SK-N-SH treated with all-trans-retinoic acid at 6 μM for 48 hours (cell line): ENCODE data around the gene ARMC2.

Source experiments
- ATAC-seq: fragments of 200-7000 bp; cut with Tn5 transposase; 3 replicates; pipeline ENCODE4 v1.9.1; 2020; ENCODE audit warnings: mild to moderate bottlenecking, moderate library complexity
- ARNTL ChIP-seq: fragments of 450-650 bp; formaldehyde crosslinking; IDR thresholded peaks from 2 replicates; pipeline ENCODE4 v1.5.0; 2020; ENCODE audit warnings: low read depth, mild to moderate bottlenecking, moderate library complexity, borderline replicate concordance
- BACH2 ChIP-seq: fragments of 250-450 bp; sonication (Bioruptor Pico); IDR thresholded peaks from 2 replicates; pipeline ENCODE4 v1.9.0; 2021; ENCODE audit warnings: mild to moderate bottlenecking, borderline replicate concordance
- CREB5 ChIP-seq: fragments of 250-450 bp; sonication (Bioruptor Pico); IDR thresholded peaks from 2 replicates; pipeline ENCODE4 v1.5.1; 2020; ENCODE audit warnings: low read depth, mild to moderate bottlenecking, moderate library complexity
- CSDC2 ChIP-seq: fragments of 250-450 bp; sonication (Bioruptor Pico); IDR thresholded peaks from 2 replicates; pipeline ENCODE4 v1.5.0; 2020; ENCODE audit warnings: mild to moderate bottlenecking, moderate library complexity
- CSRNP3 ChIP-seq: fragments of 250-450 bp; sonication (Bioruptor Pico); IDR thresholded peaks from 2 replicates; pipeline ENCODE4 v1.5.1; 2021; ENCODE audit warnings: mild to moderate bottlenecking, moderate library complexity
- ESRRG ChIP-seq: fragments of 250-450 bp; sonication (Bioruptor Pico); IDR thresholded peaks from 2 replicates; pipeline ENCODE4 v1.6.1; 2021; ENCODE audit warnings: mild to moderate bottlenecking
- GLIS3 ChIP-seq: fragments of 250-450 bp; sonication (Bioruptor Pico); IDR thresholded peaks from 2 replicates; pipeline ENCODE4 v1.5.0; 2020; ENCODE audit warnings: mild to moderate bottlenecking, moderate library complexity
- ISL1 ChIP-seq: fragments of 250-450 bp; sonication (Bioruptor Pico); IDR thresholded peaks from 2 replicates; pipeline ENCODE4 v2.1.2; 2022; ENCODE audit warnings: mild to moderate bottlenecking, moderate library complexity
- OSR1 ChIP-seq: fragments of 250-450 bp; sonication (Bioruptor Pico); IDR thresholded peaks from 2 replicates; pipeline ENCODE4 v1.8.0; 2022; ENCODE audit warnings: moderate library complexity, mild to moderate bottlenecking, inconsistent platforms
- PATZ1 ChIP-seq: fragments of 250-450 bp; sonication (Bioruptor Pico); IDR thresholded peaks from 2 replicates; pipeline ENCODE4 v1.8.0; 2020; ENCODE audit warnings: mild to moderate bottlenecking, moderate library complexity, borderline replicate concordance
- POU6F1 ChIP-seq: fragments of 250-450 bp; sonication (Bioruptor Pico); IDR thresholded peaks from 2 replicates; pipeline ENCODE4 v1.8.0; 2021; ENCODE audit warnings: low read depth, mild to moderate bottlenecking, moderate library complexity, borderline replicate concordance
- PPARA ChIP-seq: fragments of 250-450 bp; sonication (Bioruptor Pico); IDR thresholded peaks from 2 replicates; pipeline ENCODE4 v1.5.0; 2020; ENCODE audit warnings: mild to moderate bottlenecking, borderline replicate concordance
- RARB ChIP-seq: fragments of 250-450 bp; sonication (Bioruptor Pico); IDR thresholded peaks from 2 replicates; pipeline ENCODE4 v1.8.0; 2021; ENCODE audit warnings: mild to moderate bottlenecking, moderate library complexity
- SNAI2 ChIP-seq: fragments of 250-450 bp; sonication (Bioruptor Pico); IDR thresholded peaks from 2 replicates; pipeline ENCODE4 v1.5.0; 2020; ENCODE audit warnings: mild to moderate bottlenecking, moderate library complexity
- TCF4 ChIP-seq: fragments of 250-450 bp; sonication (Bioruptor Pico); IDR thresholded peaks from 2 replicates; pipeline ENCODE4 v1.8.0; 2021; ENCODE audit warnings: mild to moderate bottlenecking, moderate library complexity, borderline replicate concordance
- TSHZ2 ChIP-seq: fragments of 250-450 bp; sonication (Bioruptor Pico); IDR thresholded peaks from 2 replicates; pipeline ENCODE4 v1.5.0; 2020; ENCODE audit warnings: mild to moderate bottlenecking, moderate library complexity
- ZFP3 ChIP-seq: fragments of 250-450 bp; sonication (Bioruptor Pico); IDR thresholded peaks from 2 replicates; pipeline ENCODE4 v1.5.0; 2020; ENCODE audit warnings: mild to moderate bottlenecking, moderate library complexity
- ZFP30 ChIP-seq: fragments of 450-650 bp; formaldehyde crosslinking; IDR thresholded peaks from 2 replicates; pipeline ENCODE4 v1.5.0; 2022; ENCODE audit warnings: mild to moderate bottlenecking, moderate library complexity
- ZNF565 ChIP-seq: fragments of 450-650 bp; formaldehyde crosslinking; conservative IDR thresholded peaks from 2 replicates; pipeline ENCODE4 v1.5.0; 2020; ENCODE audit warnings: low read depth, mild to moderate bottlenecking, moderate library complexity
- ZNF70 ChIP-seq: fragments of 450-650 bp; formaldehyde crosslinking; IDR thresholded peaks from 2 replicates; pipeline ENCODE4 v1.5.0; 2020; ENCODE audit warnings: mild to moderate bottlenecking, moderate library complexity
- ZNF8 ChIP-seq: fragments of 450-650 bp; formaldehyde crosslinking; IDR thresholded peaks from 2 replicates; pipeline ENCODE4 v1.5.0; 2020; ENCODE audit warnings: mild to moderate bottlenecking, moderate library complexity

Gene ARMC2

GRCh38 chr6:108983151-108983550, 134.9 kb downstream of the ARMC2 start:
- TF ChIP-seq ZFP3 (CRISPR knock-in tag) (no peak), ZNF70 (CRISPR knock-in tag) (no peak), OSR1 (CRISPR knock-in tag) (no peak), ZNF8 (CRISPR knock-in tag) (no peak), ISL1 (CRISPR knock-in tag) (no peak), CREB5 (CRISPR knock-in tag) (no peak), BACH2 (CRISPR knock-in tag) (no peak), ESRRG (CRISPR knock-in tag) (no peak), TCF4 (CRISPR knock-in tag) (no peak), SNAI2 (CRISPR knock-in tag) (no peak), CSDC2 (CRISPR knock-in tag) (no peak), ZFP30 (CRISPR knock-in tag) (no peak), ARNTL (CRISPR knock-in tag) (no peak), RARB (no peak), TSHZ2 (CRISPR knock-in tag) (no peak), POU6F1 (CRISPR knock-in tag) (no peak), PPARA (CRISPR knock-in tag) (no peak), CSRNP3 (CRISPR knock-in tag) (no peak), ZNF565 (CRISPR knock-in tag) (no peak), PATZ1 (CRISPR knock-in tag) (no peak)
- no peak for ATAC-seq

- TF ChIP-seq ZNF70 (CRISPR knock-in tag) (no peak), GLIS3 (no peak), ZNF8 (CRISPR knock-in tag) (no peak), TSHZ2 (CRISPR knock-in tag) (no peak), ZNF565 (CRISPR knock-in tag) (no peak), SNAI2 (CRISPR knock-in tag) (no peak), TCF4 (CRISPR knock-in tag) (no peak), CSDC2 (CRISPR knock-in tag) (no peak), ESRRG (CRISPR knock-in tag) (no peak)
- no peak for ATAC-seq
These were observed 137.1 kb downstream of the ARMC2 start for GRCh38 chr6:108985301-108985700.
